HG02840 (cell line): Measurements from ENCODE around the gene LUC7L2.
"Not testable (repeated sequence)": the region's sequence is repeated elsewhere in the genome, so short reads cannot be mapped to it uniquely, and the experiment has no call there.

ENCODE experiments used
- ATAC-seq: cut with Tn5 transposase; IDR thresholded peaks from one replicate; pipeline ENCODE4 v1.9.1; 2021; ENCODE audit warnings: mild to moderate bottlenecking, moderate library complexity, moderate number of reproducible peaks; ENCODE audit not compliant: unreplicated experiment, low FRiP score

The LUC7L2 gene

GRCh38 chr7:139359366-139360209, at the start of gene LUC7L2:
Gene LUC7L2, plus strand, starts transcription at chr7:139359894. Its CDS starts 368 bp downstream, at chr7:139360262.
- ATAC-seq = peak; percentile 67

DNA sequence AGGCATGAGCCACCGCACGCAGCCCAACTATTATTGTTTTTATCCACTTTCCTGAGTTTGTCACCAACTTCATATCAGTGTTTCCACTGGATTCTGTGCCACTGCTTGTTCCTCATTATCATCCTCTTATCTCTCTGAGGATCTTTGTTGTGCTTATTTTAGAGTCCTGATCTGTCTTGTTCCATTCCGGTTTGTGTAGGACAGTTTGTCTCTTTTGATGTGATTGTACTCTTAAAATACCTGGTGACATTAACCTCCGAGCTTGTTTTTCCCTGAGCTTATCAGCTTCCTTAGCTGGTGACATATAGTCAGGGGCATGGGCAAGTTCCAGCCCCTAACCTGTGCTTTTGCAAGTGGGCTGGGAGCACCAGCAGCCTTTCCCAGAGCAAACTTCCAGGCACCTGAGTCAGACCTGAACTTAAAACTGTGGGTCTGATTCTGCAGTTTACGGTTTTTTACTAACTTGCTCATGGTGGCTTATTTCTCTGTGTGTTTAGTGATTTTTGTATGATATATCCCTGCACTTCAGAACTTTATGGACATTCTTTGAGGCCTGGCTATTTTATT, 41.7 kb upstream of the LUC7L2 start:
- ATAC-seq = no peak

DNA sequence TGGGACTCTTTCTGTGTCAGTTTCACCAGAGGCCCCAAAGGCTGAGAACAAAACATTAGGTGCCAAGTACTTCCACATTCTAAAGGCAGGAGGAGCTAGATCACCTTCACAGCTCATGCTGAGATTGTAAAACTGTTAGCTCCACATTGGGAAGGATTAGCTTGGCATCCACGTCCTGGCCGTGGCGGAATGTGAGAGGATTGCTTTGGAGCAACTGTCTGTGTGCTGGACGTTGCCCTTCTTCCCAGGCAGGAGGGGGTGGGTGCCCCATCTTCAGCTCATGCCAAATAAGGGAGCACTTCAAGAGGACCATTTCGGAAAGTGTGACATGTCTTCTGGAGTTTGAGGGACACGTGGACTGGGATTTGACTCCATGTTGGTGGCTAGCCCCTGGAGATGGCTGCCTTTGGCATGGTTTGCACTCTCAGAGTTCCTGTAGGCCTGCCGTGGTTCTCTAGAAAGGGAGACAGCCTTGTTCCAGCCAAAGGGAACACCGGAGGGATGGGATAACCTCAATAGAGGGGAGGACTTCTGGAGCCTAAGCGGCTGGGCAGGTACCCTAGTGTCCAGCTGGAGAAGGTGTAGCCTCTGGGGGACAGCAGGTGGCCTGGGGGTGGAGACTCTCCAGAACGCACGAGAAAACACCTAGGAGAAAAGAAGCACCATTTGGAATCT, 38.5 kb upstream of the LUC7L2 start:
- no peak for ATAC-seq

- ATAC-seq = not testable (repeated sequence)
These were observed 35.0 kb upstream of the LUC7L2 start for GRCh38 chr7:139324709-139325108.

DNA sequence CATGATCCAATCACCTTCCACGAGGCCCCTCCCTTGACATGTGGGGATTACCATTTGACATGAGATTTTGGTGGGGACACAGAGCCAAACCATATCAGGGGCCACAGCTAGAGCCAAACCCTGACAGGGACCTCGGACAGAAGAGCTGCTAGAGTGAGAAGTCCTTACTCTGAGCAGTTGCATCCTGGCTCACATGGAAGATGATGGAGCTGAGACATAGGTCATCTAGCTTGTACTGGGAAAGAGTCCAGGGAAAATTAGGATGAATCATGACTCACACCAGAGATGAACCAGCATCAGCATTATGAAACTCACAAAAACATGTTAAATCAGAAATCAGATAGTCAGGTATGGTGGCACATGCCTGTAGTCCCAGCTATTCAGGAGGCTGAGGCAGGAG, 31.3 kb upstream of the LUC7L2 start:
- ATAC-seq = no peak

DNA sequence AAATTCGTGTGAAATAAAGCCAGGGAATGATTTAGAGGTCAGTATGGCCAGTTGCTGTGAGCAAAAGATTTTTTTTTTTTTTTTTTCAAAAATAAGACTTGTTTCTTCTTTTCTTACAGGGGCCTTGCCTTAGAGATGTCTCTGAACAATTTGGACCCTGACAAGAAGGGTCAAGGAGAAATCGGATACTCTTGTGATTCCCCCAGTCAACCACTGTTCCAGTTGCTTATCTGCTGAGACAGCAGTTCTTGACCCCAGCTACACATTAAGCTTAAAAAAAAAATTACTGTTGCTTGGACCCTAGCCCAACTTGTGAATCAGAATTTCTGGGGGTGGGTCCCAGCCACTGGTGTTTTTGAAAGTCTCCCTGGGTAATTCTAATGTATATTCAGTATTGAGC, 30.6 kb upstream of the LUC7L2 start:
- no peak for ATAC-seq

DNA sequence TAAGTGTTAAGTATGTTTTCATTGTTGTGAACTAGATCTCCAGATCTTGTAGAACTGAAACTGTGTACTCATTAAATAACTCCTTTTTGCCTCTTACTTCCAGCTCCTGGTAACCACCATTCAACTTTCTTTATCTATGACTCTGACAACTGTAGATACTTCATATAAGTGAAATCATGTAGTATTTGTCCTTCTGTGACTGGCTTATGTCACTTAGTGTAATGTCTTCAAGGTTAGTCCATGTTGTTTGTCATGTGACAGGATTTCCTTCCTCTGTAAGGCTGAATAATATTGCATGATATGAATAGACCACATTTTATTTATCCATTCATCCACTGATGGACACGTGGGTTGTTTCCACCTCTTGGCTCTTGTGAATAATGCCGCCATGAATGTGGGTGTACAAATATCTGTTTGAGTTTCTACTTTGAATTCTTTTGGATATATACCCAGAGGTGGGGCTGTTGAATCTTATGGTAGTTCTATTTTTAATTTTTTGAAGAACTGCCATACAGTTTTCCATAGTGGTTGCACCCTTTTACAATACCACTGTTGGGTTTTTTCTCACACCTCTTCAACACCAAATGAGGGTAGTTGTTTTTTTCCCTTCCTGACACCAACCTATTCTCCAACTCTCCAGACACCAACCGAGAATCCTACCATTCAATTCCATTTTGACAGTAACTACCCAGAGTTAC, 29.2 kb upstream of the LUC7L2 start:
- ATAC-seq = no peak

- ATAC-seq = no peak
These were observed 26.9 kb upstream of the LUC7L2 start for GRCh38 chr7:139332697-139333359.

GRCh38 chr7:139333443-139333842, 26.3 kb upstream of the LUC7L2 start:
- ATAC-seq = not testable (repeated sequence)

DNA sequence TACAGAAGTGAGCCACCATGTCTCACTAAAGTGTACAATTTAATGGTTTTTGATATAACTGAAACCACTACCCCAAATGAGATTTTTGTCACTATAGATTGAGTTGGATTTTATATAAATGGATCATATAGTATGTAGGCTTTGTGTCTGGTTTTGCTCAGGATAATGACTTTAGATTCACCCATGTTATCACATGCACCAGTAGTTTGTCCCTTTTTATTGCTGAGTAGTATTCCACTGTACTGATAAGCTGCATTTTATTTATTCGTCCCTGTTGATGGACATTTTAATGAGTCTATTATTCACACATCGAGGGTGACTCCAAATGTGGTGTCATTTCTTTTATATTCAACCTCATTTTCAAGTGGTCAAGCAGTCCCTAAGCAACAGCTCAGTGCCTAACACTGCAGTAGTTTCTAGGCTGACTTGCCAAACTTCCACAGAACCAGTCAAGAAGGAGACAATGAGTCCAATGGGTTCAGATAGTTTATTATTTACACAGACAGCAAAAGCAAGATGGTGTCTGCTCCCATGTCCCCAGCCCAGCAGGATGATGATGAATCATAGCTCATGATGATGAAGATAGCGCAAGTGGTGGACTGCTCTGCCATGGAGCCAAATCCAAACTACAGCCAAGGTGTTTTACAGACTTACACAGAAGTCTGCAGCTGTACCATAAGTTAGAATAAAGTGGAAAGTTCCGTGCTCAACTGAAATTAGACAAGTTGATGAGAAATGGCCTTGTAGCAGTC, 25.1 kb upstream of the LUC7L2 start:
- ATAC-seq = no peak

DNA sequence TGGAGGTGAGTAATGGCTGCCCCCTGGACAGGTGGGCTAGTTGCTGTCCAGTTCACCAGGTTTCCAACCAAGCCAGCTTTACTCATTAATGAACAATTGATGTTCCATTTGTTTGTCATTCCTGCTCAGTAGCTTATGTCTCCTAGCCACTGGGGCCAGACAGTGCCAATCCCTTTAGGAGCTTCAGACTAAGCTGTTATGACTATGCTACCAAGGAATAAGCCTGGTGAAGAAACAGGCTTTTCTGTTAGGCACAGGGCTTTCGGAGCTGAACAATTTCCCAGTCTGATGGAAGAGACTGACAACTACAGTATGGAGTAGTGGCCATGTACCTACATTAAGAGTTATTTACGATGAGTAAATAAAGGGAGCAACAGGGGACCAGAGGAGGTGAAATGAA, 20.7 kb upstream of the LUC7L2 start:
- no peak for ATAC-seq

DNA sequence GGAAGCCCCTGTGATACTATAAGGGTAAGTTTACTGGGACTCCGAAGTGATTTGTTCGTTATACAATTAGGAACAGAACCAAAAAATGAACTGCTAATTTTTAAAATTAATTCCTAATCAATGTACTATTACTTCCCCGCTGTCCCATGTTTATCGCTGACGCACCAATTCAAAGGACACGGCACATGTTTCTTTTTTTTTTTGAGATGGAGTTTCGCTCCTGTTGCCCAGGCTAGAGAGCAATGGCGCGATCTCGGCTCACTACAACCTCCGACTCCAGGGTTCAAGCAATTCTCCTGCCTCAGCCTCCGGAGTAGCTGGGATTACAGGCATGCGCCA, 20.0 kb upstream of the LUC7L2 start:
- no peak for ATAC-seq

GRCh38 chr7:139340037-139340807, 19.5 kb upstream of the LUC7L2 start:
- peak; percentile 89 for ATAC-seq

- no peak for ATAC-seq
These were observed 19.0 kb upstream of the LUC7L2 start for GRCh38 chr7:139340808-139341057.

DNA sequence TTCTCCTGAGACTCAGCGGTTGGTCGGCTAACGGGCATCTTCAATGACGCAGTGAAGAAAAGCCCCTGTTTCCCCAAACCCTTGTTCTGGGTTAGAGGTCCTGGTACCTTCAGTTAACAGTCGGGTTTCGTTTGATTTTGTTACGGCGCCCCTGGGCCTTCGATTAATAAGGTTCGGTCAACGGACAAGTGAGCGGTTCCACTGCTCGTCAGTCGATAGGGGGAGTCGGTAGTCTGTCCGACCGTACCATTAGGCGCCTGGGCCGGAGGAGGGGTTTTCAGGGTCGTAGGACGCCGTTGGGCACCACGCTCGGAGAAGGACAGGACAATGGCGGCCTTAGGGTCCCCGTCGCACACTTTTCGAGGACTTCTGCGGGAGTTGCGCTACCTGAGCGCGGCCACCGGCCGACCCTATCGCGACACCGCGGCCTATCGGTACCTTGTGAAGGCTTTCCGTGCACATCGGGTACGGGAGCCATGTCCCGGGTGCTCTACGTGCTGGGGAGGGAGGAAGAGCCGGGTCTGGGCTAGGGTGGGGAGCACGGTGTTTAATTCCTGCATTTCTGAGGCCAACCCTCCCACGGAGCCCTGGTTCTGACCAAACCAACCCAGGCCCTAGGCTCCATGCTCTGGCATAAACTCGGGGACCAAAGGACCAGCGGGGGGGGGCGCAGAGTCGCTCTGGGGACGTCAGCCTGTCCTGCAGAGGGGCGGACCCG, 18.5 kb upstream of the LUC7L2 start, which contains the start of gene FMC1:
Gene FMC1, plus strand, starts transcription at position 280 of the 718 bp plus-strand sequence. Its CDS starts 48 bp downstream, at position 328.
- peak; percentile 46 for ATAC-seq

- no peak for ATAC-seq
These were observed 17.9 kb upstream of the LUC7L2 start for GRCh38 chr7:139341776-139342226.

GRCh38 chr7:139345042-139345441, 14.7 kb upstream of the LUC7L2 start:
- ATAC-seq = no peak

DNA sequence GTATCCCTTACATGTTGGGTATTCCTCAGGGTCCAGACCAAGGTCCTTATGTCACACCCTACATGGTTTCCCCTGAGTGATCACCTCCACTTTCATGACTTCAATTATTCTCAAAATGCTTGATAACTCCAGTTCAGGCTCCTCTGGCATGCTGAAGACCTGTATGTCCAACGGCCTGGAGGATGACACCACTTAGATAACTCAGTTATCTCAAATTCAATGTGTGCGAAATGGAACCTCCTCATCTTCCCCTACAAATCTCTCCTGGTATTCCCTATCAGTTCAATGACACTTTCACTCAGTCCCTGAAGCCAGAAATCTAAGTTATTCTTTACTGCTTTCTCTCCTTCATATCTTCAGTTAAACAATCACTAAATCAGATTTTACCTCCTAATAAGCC, 8.7 kb upstream of the LUC7L2 start:
- no peak for ATAC-seq
